ENCODE data around the gene OR4K13.

The OR4K13 gene

GRCh38 chr14:20035938-20036337 is at the start of gene OR4K13:
TSS of gene OR4K13 (minus strand) at chr14:20036038. CDS start at chr14:20034758, 1,280 bp downstream.
- DNase-seq = no peak

- DNase-seq = no peak
These were observed 23.9 kb upstream of the OR4K13 start, which contains the start of gene OR4L1 for GRCh38 chr14:20059745-20060144. TSS of gene OR4L1 (plus strand) at chr14:20060045. CDS start at chr14:20060045, 0 bp downstream.

GRCh38 chr14:20048202-20048601 is 12.4 kb upstream of the OR4K13 start:
- no peak for DNase-seq

GRCh38 chr14:20044243-20044642 is 8.4 kb upstream of the OR4K13 start:
- no peak for DNase-seq

- no peak for DNase-seq
These were observed 389 bp downstream of the OR4K13 start for GRCh38 chr14:20035449-20035848.

GRCh38 chr14:20031058-20031457 is 4.8 kb downstream of the OR4K13 start:
- no peak for DNase-seq

GRCh38 chr14:20019257-20019865 is 16.5 kb downstream of the OR4K13 start, which contains the start of gene OR4K14:
TSS of gene OR4K14 (minus strand) at chr14:20019307. CDS start at chr14:20015193, 4,114 bp downstream.
- no peak for DNase-seq

GRCh38 chr14:20008156-20008555 is 27.7 kb downstream of the OR4K13 start:
- no peak for DNase-seq

- no peak for DNase-seq
These were observed 33.5 kb downstream of the OR4K13 start for GRCh38 chr14:20002319-20002718.

- no peak for DNase-seq
These were observed 34.0 kb downstream of the OR4K13 start, which contains the start of gene OR4Q2 for GRCh38 chr14:20001863-20002262. TSS of gene OR4Q2 (plus strand) at chr14:20002163.

- DNase-seq = no peak
These were observed 42.4 kb downstream of the OR4K13 start for GRCh38 chr14:19993438-19993837.

All from stimulated activated CD4-positive, alpha-beta T cell treated with anti-CD3 and anti-CD28 coated beads, Interleukin-15, amount 100 ng/mL, for 24 hours (primary cell).